HepG2 (cell line): Measurements from ENCODE around the gene KRTAP5-10. TPM values are rescaled to one million over a fixed set of nuclear protein-coding genes. Genes with fewer than 3 reads are reported as not detected.
"Not testable (repeated sequence)": the region's sequence is repeated elsewhere in the genome, so short reads cannot be mapped to it uniquely, and the experiment has no call there.

Source experiments
- ATAC-seq: fragments of 200-7000 bp; cut with Tn5 transposase; 3 replicates; pipeline ENCODE4 v1.9.1; 2020; ENCODE audit warnings: mild to moderate bottlenecking, moderate library complexity
- BruUV-seq: library from RNA; stranded (reverse); fragments of 400-500 nt; replicated peaks from 2 replicates; lab custom pipeline; 2021; lab: Mats Ljungman, UMichigan
- CTCF ChIA-PET: fragments of 300-600 bp; formaldehyde crosslinking; extraction: SDS; loops from one replicate; lab custom pipeline; 2021; ENCODE audit warnings: low total read pairs, inconsistent platforms, low intra/inter-chr PET ratio; lab: Yijun Ruan, JAX
- POLR2A ChIA-PET: fragments of 350-600 bp; sonication (Branson Sonifier 250); formaldehyde crosslinking; loops from one replicate; lab custom pipeline; 2020; ENCODE audit warnings: antibody characterized with exemption, inconsistent platforms; lab: Yijun Ruan, JAX
- DNase-seq: peaks from one replicate; pipeline ENCODE4 v3.0.0-alpha.2; 2015; ENCODE audit warnings: low spot score
- FAIRE-seq: peaks from 3 replicates; lab custom pipeline; 2011; peaks lifted over from hg19 to GRCh38; lab: Jason Lieb, UNC
- H2AFZ ChIP-seq: one replicate; pipeline ENCODE4 v1.6.1; 2011; ENCODE audit warnings: low read length, inconsistent platforms
- H3K27ac ChIP-seq: fragments of 300-600 bp; 3 replicates; pipeline ENCODE4 v1.8.0; 2011; ENCODE audit warnings: mixed run types, mild to moderate bottlenecking, mixed read lengths, low read length, inconsistent platforms; ENCODE audit not compliant: insufficient read depth; ENCODE audit errors: extremely low read length
- H3K27me3 ChIP-seq, 2 experiments: fragments of 200-600 bp in 1 of 2; 2 replicates in 1 of 2; 3 replicates in 1 of 2; pipeline versions ENCODE4 v1.6.0 to v1.8.0; 2011; ENCODE audit warnings: low read length in 2 of 2, mild to moderate bottlenecking in 2 of 2, moderate library complexity in 2 of 2, inconsistent platforms in 1 of 2; ENCODE audit not compliant: insufficient read depth in 2 of 2, control insufficient read depth in 1 of 2
- H3K36me3 ChIP-seq, 2 experiments: fragments of 200-600 bp in 1 of 2; replicated peaks in 1 of 2; 2 replicates in 1 of 2; 3 replicates in 1 of 2; pipeline versions ENCODE4 v1.5.1 to v1.8.0; 2011; ENCODE audit warnings: low read length in 2 of 2, inconsistent platforms in 1 of 2; ENCODE audit not compliant: insufficient read depth in 2 of 2, control insufficient read depth in 1 of 2
- H3K4me1 ChIP-seq: 2 replicates; pipeline ENCODE4 v1.5.1; 2012; ENCODE audit warnings: low read length, inconsistent platforms; ENCODE audit not compliant: insufficient read depth
- H3K4me2 ChIP-seq: 2 replicates; pipeline ENCODE4 v1.6.0; 2011; ENCODE audit warnings: low read depth, low read length, inconsistent platforms
- H3K4me3 ChIP-seq, 3 experiments: fragments of 200-600 bp in 1 of 3; sonication (generic), shearing (Covaris generic) in 1 of 3; replicated peaks in 1 of 3; 2 replicates each; pipeline ENCODE4 v1.5.1; 2011 to 2016; ENCODE audit warnings: low read length in 3 of 3, inconsistent platforms in 2 of 3, low read depth in 2 of 3, mild to moderate bottlenecking in 2 of 3, control low read depth in 1 of 3, mixed read lengths in 1 of 3; ENCODE audit not compliant: insufficient read depth in 1 of 3
- H3K79me2 ChIP-seq: one replicate; pipeline ENCODE4 v1.6.1; 2011; ENCODE audit warnings: low read length, inconsistent platforms; ENCODE audit not compliant: insufficient read depth
- H3K9ac ChIP-seq: 2 replicates; pipeline ENCODE4 v1.6.0; 2011; ENCODE audit warnings: mild to moderate bottlenecking, low read depth, low read length, inconsistent platforms; ENCODE audit not compliant: insufficient read depth
- H3K9me3 ChIP-seq: 2 replicates; pipeline ENCODE4 v1.5.1; 2012; ENCODE audit warnings: mild to moderate bottlenecking, low read length
- H4K20me1 ChIP-seq: 2 replicates; pipeline ENCODE4 v1.6.0; 2011; ENCODE audit warnings: inconsistent platforms, mild to moderate bottlenecking, low read length, moderate library complexity; ENCODE audit not compliant: insufficient read depth
- ATAD3A ChIP-seq: sonication (generic); formaldehyde crosslinking; IDR thresholded peaks from 2 replicates; pipeline ENCODE4 v1.4.0; 2020; ENCODE audit warnings: missing genetic modification reagents
- PLSCR1 ChIP-seq: sonication (generic); formaldehyde crosslinking; IDR thresholded peaks from 2 replicates; pipeline ENCODE4 v1.5.0; 2020; ENCODE audit warnings: missing genetic modification reagents, mild to moderate bottlenecking, borderline replicate concordance
- SAP130 ChIP-seq: IDR thresholded peaks from 2 replicates; pipeline ENCODE4 v1.6.1; 2016; ENCODE audit warnings: low read depth
- ZC3H13 ChIP-seq: sonication (generic); formaldehyde crosslinking; IDR thresholded peaks from 2 replicates; pipeline ENCODE4 v1.8.1; 2023; ENCODE audit warnings: mild to moderate bottlenecking, missing genetic modification reagents, moderate library complexity
- ZSCAN9 ChIP-seq: IDR thresholded peaks from 2 replicates; pipeline ENCODE4 v1.6.1; 2016; ENCODE audit warnings: borderline replicate concordance
- WGBS: methylation state at CpG from one replicate; pipeline ENCODE4 v1.1.6; 2017; ENCODE audit warnings: low lambda C conversion rate; 5-methylcytosine and 5-hydroxymethylcytosine counted together
- in situ Hi-C: cut with HindIII; loops from 2 replicates; pipeline ENCODE4 v1.10.0; 2017; ENCODE audit warnings: low pct_unique_long_range_greater_than_20kb; ENCODE audit not compliant: extremely low pct_ligation_motif_present
- intact Hi-C: fragments of 100-400 bp; cut with micrococcal nuclease; formaldehyde crosslinking; loops from one replicate; pipeline ENCODE4 v1.10.0; 2022; ENCODE audit not compliant: unreplicated experiment
- polyA plus RNA-seq, 8 experiments: library from polyadenylated mRNA; depleted of rRNA in 3 of 8; stranded (reverse) in 7 of 8; unstranded in 1 of 8; fragments of >200 nt; fragmentation: Illumina TruSeq in 4 of 8; extraction: Trizol in 4 of 8; gene quantifications; 2 replicates each; pipeline versions ENCODE4 v1.2.1 to v1.2.3, GENCODE V29; 2011 to 2016; ENCODE audit warnings: low read depth in 4 of 8, missing spikeins in 1 of 8, mixed read lengths in 1 of 8; ENCODE audit not compliant: insufficient read depth in 1 of 8
- total RNA-seq, 5 experiments: library from RNA; depleted of rRNA; stranded (reverse); fragments of >200 nt; fragmentation: Illumina TruSeq; extraction: Trizol; gene quantifications; 2 replicates each; pipeline ENCODE4 v1.2.3, GENCODE V29; 2016; ENCODE audit warnings: low read depth in 1 of 5

KRTAP5-10 gene
- total and polyA plus RNA-seq, 2 of the 13 experiments (the other 11 are each of a cell fraction or from before 2014, with no cell fraction given) = not detected

GRCh38 chr11:71566081-71566620, 788 bp downstream of the KRTAP5-10 start:
- POLR2A ChIA-PET = no interaction called here
- H3K9me3 ChIP-seq = no peaks in the 10 kb centered on the region
- no peak overlapping the region for H3K4me3 ChIP-seq
- DNase-seq = no peak
- WGBS = 69% methylated on average over 7 of the region's 10 CpGs
- H4K20me1 ChIP-seq = no peaks in the 10 kb centered on the region
- in situ Hi-C loops = no loop called here
- peaks cover 4 to 26% of the 10 kb centered on the region in 2 experiments; a peak in 2 of 5 replicates for H3K27me3 ChIP-seq
- no peak overlapping the region for H3K9ac ChIP-seq
- no peak for FAIRE-seq
- no peak for ATAC-seq
- H3K27ac ChIP-seq = no peak overlapping the region
- TF ChIP-seq ZSCAN9 (CRISPR knock-in tag) (no peak), PLSCR1 (CRISPR knock-in tag) (no peak), ATAD3A (no peak), ZC3H13 (CRISPR knock-in tag) (no peak)
- CTCF ChIA-PET = no interaction called here
- no peaks in the 10 kb centered on the region for H3K79me2 ChIP-seq
- H3K36me3 ChIP-seq = no peaks in the 10 kb centered on the region
- peaks cover 51% of the 10 kb centered on the region for H3K4me1 ChIP-seq
- H3K4me2 ChIP-seq = no peak overlapping the region
- BruUV-seq = no TSS peak
- intact Hi-C loops = no loop called here
- no peak overlapping the region for H2AFZ ChIP-seq

GRCh38 chr11:71566626-71567599, 1.6 kb downstream of the KRTAP5-10 start:
- peaks cover 56% of the 10 kb centered on the region for H3K4me1 ChIP-seq
- intact Hi-C loops, CTCF ChIA-PET, DNase-seq, H4K20me1 ChIP-seq, BruUV-seq, H3K36me3 ChIP-seq, H2AFZ ChIP-seq, H3K4me3 ChIP-seq, FAIRE-seq, POLR2A ChIA-PET, H3K9ac ChIP-seq, in situ Hi-C loops, H3K4me2 ChIP-seq, H3K9me3 ChIP-seq, H3K79me2 ChIP-seq, H3K27ac ChIP-seq: not testable (repeated sequence)
- H3K27me3 ChIP-seq = peaks cover 6 to 26% of the 10 kb centered on the region in 2 experiments; a peak in 2 of 5 replicates
- WGBS = 25% methylated on average over 12 of the region's 21 CpGs
- peak; percentile 16; the same call in 2 of the 3 replicates for ATAC-seq
- TF ChIP-seq SAP130 = 0 out of 2 replicates have a peak, but pooled peaks have one; percentile 14

GRCh38 chr11:71567633-71568032, 2.3 kb downstream of the KRTAP5-10 start:
- 26% methylated on average over 7 of the region's 8 CpGs for WGBS
- POLR2A ChIA-PET, H3K9me3 ChIP-seq, in situ Hi-C loops, FAIRE-seq, CTCF ChIA-PET, H2AFZ ChIP-seq, H3K79me2 ChIP-seq, H3K9ac ChIP-seq, intact Hi-C loops, H3K4me2 ChIP-seq, H4K20me1 ChIP-seq, ATAC-seq, H3K4me3 ChIP-seq, DNase-seq, BruUV-seq, H3K27ac ChIP-seq, H3K36me3 ChIP-seq: not testable (repeated sequence)
- Histone ChIP-seq H3K4me1 (peaks cover 62% of the 10 kb centered on the region), H3K27me3 (peaks cover 5 to 28% of the 10 kb centered on the region in 2 experiments; a peak in 3 of 5 replicates)
